IPS DF 19.7 (cell line): ENCODE data around the gene C3orf33.

Experiments used
- DNase-seq: peaks from one replicate; pipeline ENCODE4 v3.0.0-alpha.2; 2013; ENCODE audit warnings: low read depth, low spot score

The C3orf33 gene

DNA sequence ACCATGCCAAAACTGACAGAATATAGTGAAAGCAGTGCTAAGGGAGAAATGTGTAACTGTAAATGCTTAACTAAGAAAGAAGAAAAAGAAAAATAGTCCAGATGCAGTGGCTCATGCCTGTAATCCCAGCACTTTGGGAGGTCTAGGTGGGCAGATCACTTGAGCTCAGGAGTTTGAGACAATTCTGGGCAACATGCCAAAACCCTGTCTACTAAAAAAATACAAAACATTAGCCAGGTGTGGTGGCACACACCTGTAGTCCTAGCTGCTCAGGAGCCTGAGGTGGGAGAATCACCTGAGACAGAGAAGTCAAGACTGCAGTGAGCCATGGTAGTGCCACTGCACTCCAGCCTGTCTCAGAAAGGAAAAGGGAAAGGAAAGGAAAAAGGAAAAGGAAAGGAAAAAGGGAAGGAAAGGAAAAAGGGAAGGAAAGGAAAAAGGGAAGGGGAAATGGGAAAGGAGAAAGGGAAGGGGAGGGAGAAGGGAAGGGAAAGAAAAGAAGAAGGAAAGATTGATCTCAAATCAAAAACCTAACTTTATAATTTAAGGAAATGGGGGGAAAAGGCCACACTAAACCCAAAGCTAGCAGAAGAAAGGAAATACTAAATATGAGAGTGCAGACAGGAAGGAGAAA, 20.3 kb downstream of the C3orf33 start:
- DNase-seq, result no peak

- DNase-seq, result no peak
Measured at GRCh38 chr3:155782390-155782953, 23.6 kb downstream of the C3orf33 start.

- no peak for DNase-seq
Measured at GRCh38 chr3:155780291-155780690, 25.8 kb downstream of the C3orf33 start.

- DNase-seq, result no peak
Measured at GRCh38 chr3:155778462-155778861, 27.6 kb downstream of the C3orf33 start.

DNA sequence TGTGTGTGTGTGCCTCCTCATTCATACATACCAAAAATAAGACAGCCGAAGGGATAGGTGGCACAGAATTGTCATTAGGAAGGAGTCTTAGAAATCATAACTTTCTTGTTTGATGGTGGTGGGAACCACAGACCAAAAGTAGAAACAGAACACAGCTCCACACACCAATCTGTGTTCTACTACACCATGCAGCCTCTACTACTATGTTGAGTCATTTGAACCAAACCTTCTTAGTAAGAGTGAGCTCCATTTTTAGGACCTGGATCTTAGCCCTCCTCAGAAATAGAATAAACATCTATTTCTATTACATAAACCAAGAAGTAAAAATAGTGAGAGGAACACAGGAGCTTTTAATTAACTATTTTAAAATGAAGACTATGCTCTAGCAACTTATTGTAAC, 33.3 kb downstream of the C3orf33 start:
- DNase-seq, result no peak

DNA sequence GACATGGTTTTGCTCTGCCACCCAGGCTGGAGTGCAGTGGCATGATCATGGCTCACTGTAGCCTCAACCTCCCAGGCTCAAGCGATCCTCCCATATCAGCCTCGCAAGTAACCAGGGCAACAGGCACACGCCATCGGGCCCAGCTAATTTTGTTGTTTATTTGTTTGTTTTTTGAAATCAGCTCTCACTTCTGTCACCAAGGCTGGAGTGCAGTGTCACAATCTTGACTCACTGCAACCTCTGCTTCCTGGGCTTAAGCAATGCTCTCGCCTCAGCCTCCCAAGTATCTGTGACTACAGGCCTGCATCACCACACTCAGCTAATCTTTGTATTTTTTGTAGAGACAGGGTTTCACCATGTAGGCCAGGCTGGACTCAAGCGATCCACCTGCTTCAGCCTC, 35.0 kb downstream of the C3orf33 start:
- no peak for DNase-seq

- no peak for DNase-seq
Measured at GRCh38 chr3:155766206-155766605, 39.9 kb downstream of the C3orf33 start.

- DNase-seq, result no peak
Measured at GRCh38 chr3:155763870-155764463, 42.1 kb downstream of the C3orf33 start.

- no peak for DNase-seq
Measured at GRCh38 chr3:155760653-155761052, 45.4 kb downstream of the C3orf33 start.

- DNase-seq, result no peak
Measured at GRCh38 chr3:155757577-155757976, 48.5 kb downstream of the C3orf33 start.

DNA sequence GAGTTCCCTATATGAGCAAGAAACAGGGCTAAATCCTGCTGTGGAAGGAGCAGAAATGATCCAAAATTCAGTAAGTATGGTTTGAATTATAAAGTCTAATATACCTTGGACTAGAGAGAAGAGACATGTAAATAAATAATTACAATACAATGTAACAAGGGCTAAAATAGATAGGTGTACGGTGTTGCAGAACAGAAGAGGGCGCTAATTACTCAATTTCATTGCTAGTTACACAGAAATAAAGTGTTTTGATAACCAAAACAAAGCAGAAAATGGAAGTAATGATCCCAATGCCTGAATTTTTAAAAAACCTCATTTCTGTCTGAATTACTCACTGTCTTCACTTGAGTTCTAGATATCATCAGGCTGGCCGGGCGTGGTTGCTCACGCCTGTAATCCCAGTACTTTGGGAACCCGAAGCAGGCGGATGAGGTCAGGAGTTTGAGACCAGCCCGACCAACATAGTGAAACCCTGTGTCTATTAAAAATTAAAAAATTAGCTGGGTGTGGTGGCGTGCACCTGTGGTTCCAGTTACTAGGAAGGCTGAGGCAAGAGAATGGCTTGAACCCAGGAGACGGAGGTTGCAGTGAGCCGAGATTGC, 52.9 kb downstream of the C3orf33 start:
- DNase-seq, result no peak

- no peak for DNase-seq
Measured at GRCh38 chr3:155748611-155749365, 57.3 kb downstream of the C3orf33 start.

- no peak for DNase-seq
Measured at GRCh38 chr3:155747946-155748290, 58.2 kb downstream of the C3orf33 start.

GRCh38 chr3:155747286-155747945, 58.7 kb downstream of the C3orf33 start:
- no peak for DNase-seq

GRCh38 chr3:155746703-155747102, 59.4 kb downstream of the C3orf33 start:
- DNase-seq, result no peak

GRCh38 chr3:155745795-155746550, 60.1 kb downstream of the C3orf33 start:
- DNase-seq, result peak; percentile 70

DNA sequence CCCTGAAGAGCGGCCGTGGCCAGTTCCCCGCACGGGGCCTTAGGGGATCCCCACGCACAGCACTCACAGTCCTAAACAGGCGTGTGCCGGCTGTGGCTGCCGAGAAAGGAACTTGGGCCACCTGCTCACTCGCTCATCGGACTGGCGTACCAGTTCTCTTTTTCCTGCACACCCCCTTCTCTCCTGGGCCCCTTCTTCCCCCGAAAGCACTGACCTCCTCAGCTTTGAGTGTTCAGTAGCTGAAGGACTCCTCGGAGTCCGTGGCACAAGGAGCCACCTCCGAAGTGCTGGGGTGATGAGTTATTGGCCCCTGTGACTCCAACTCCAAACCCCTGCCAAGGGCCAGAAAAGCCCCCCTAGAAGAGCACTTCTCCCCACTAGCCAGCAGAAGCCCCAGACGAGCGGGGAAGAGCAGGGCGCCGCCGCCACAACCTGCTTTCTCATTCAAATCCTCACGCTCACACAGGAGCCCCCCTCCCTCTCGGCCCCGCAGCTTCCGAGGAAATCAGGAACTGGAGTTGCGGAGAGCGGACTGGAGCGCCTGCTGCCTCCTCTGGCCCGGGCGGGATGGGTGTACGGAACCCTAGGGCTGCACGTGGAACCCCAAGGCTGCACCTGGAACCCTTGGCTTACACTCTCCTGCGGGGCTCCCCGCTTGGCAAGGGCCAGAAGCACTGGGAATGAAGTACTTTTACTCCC, 61.3 kb downstream of the C3orf33 start, which contains the start of gene PLCH1:
Gene PLCH1, minus strand, starts transcription at position 446 of the 699 bp plus-strand sequence. CDS start 40,847 bp downstream, outside the sequence.
- DNase-seq, result peak; percentile 56

DNA sequence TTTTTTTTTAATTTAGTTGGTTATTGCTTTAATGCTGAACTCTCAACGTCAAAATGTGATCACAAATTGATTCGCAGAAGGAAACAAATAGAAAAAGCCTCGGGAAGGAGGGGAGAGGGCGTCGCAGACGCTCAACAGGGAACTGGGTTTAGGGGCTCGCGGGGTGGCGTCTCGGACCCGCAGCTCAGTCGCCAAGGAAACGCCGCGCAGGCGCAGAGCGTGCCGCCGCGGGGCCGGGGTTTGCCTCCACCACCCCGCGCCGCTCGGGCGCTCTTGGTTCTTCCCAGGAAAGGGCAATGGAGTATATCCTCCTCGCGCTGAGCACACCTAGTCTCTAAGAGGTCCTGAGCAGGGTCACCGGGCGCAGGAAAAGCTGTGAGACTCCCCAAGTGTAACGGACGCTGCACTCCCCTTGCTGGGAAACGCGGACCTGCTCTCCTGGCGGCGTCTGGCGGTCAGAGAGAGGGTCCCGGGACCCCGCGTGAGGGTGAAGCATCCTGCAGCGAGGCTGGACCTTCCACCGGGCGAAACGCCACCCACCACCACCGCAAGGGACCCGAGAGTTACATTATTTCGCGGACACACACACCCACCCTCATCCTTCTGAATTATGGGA, 62.0 kb downstream of the C3orf33 start:
- no peak for DNase-seq

- no peak for DNase-seq
Measured at GRCh38 chr3:155743606-155744005, 62.5 kb downstream of the C3orf33 start.
